GM12878 (cell line): Measurements from ENCODE around the gene MBOAT2. TPM values are rescaled to one million over a fixed set of nuclear protein-coding genes. Genes with fewer than 3 reads are reported as not detected.

Source experiments
- ATAC-seq: fragments of 200-7000 bp; cut with Tn5 transposase; 3 replicates; pipeline ENCODE4 v1.9.1; 2020; ENCODE audit warnings: mild to moderate bottlenecking, moderate library complexity
- BruUV-seq: library from RNA; stranded (reverse); fragments of 400-500 nt; replicated peaks from 2 replicates; lab custom pipeline; 2021; lab: Mats Ljungman, UMichigan
- CTCF ChIA-PET: fragments of 300-600 bp; sonication (Branson Sonifier 250); formaldehyde crosslinking; extraction: SDS; loops from one replicate; lab custom pipeline; 2021; ENCODE audit warnings: inconsistent platforms; lab: Yijun Ruan, JAX
- POLR2A ChIA-PET: fragments of 350-600 bp; formaldehyde crosslinking; extraction: SDS; loops from one replicate; lab custom pipeline; 2021; ENCODE audit warnings: inconsistent platforms; lab: Charles Lee
- RAD21 ChIA-PET: fragments of 300-600 bp; sonication (Branson Sonifier 250); formaldehyde crosslinking; loops from one replicate; lab custom pipeline; 2023; ENCODE audit warnings: antibody characterized with exemption; ENCODE audit not compliant: unreplicated experiment; lab: Charles Lee
- SMC1A ChIA-PET: fragments of 300-600 bp; sonication (Branson Sonifier 250); formaldehyde crosslinking; loops from one replicate; lab custom pipeline; 2023; ENCODE audit not compliant: unreplicated experiment, uncharacterized antibody; lab: Charles Lee
- DNase-seq: peaks from one replicate; pipeline ENCODE4 v3.0.0-alpha.2; 2011; ENCODE audit warnings: low read depth, low spot score
- FAIRE-seq: peaks from 3 replicates; lab custom pipeline; 2011; peaks lifted over from hg19 to GRCh38; lab: Jason Lieb, UNC
- H2AFZ ChIP-seq: 2 replicates; pipeline ENCODE4 v1.6.0; 2011; ENCODE audit warnings: low read depth, low read length, control low read depth; ENCODE audit not compliant: control insufficient read depth
- H3K27ac ChIP-seq: 2 replicates; pipeline ENCODE4 v1.5.1; 2011; ENCODE audit warnings: control low read depth; ENCODE audit not compliant: control insufficient read depth, insufficient read depth
- H3K27me3 ChIP-seq, 2 experiments: replicated peaks in 1 of 2; 2 replicates each; pipeline versions ENCODE4 v1.6.0 to v1.6.1; 2011; ENCODE audit warnings: low read length in 1 of 2; ENCODE audit not compliant: control insufficient read depth in 2 of 2, insufficient read depth in 2 of 2
- H3K36me3 ChIP-seq, 2 experiments: 2 replicates each; pipeline ENCODE4 v1.5.1; 2011; ENCODE audit warnings: low read length in 1 of 2; ENCODE audit not compliant: control insufficient read depth in 2 of 2, insufficient read depth in 2 of 2
- H3K4me1 ChIP-seq: 2 replicates; pipeline ENCODE4 v1.6.1; 2011; ENCODE audit warnings: mild to moderate bottlenecking, low read length, moderate library complexity, mixed read lengths; ENCODE audit not compliant: control insufficient read depth, insufficient read depth
- H3K4me2 ChIP-seq: 2 replicates; pipeline ENCODE4 v1.6.0; 2011; ENCODE audit warnings: control low read depth; ENCODE audit not compliant: control insufficient read depth, insufficient read depth
- H3K4me3 ChIP-seq: fragments of 200-600 bp; sonication (generic); 2 replicates; pipeline ENCODE4 v1.5.1; 2016
- H3K79me2 ChIP-seq: 2 replicates; pipeline ENCODE4 v1.6.0; 2011; ENCODE audit warnings: low read length; ENCODE audit not compliant: control insufficient read depth, insufficient read depth
- H3K9ac ChIP-seq: 2 replicates; pipeline ENCODE4 v1.8.0; 2011; ENCODE audit warnings: low read length, control low read depth, mixed read lengths; ENCODE audit not compliant: control insufficient read depth, insufficient read depth
- H3K9me3 ChIP-seq: replicated peaks from 3 replicates; pipeline ENCODE4 v1.5.1; 2011; ENCODE audit warnings: mild to moderate bottlenecking, low read length; ENCODE audit not compliant: control insufficient read depth, insufficient read depth
- H4K20me1 ChIP-seq: 2 replicates; pipeline ENCODE4 v1.6.0; 2011; ENCODE audit not compliant: control insufficient read depth, insufficient read depth
- BCL11A ChIP-seq: IDR thresholded peaks from 2 replicates; pipeline ENCODE4 v1.6.1; 2011; ENCODE audit warnings: low read depth, low read length
- BCLAF1 ChIP-seq: fragments of 450-650 bp; IDR thresholded peaks from 2 replicates; pipeline ENCODE4 v1.6.1; 2017; ENCODE audit warnings: antibody characterized with exemption, mild to moderate bottlenecking, moderate library complexity
- BMI1 ChIP-seq: fragments of 450-650 bp; IDR thresholded peaks from 2 replicates; pipeline ENCODE4 v1.6.1; 2016; ENCODE audit warnings: mild to moderate bottlenecking, moderate library complexity, borderline replicate concordance
- CBFB ChIP-seq: IDR thresholded peaks from 2 replicates; pipeline ENCODE4 v1.6.1; 2016; ENCODE audit warnings: antibody characterized with exemption, low read depth
- CBX5 ChIP-seq: sonication (generic); IDR thresholded peaks from 2 replicates; pipeline ENCODE4 v1.6.1; 2016; ENCODE audit warnings: low read depth, moderate library complexity, mild to moderate bottlenecking, inconsistent platforms
- CHD1 ChIP-seq: IDR thresholded peaks from 2 replicates; pipeline ENCODE4 v1.6.1; 2012; ENCODE audit warnings: low read depth, low read length, improper control_type of control experiment
- EED ChIP-seq: sonication (generic); IDR thresholded peaks from 2 replicates; pipeline ENCODE4 v1.6.1; 2016; ENCODE audit warnings: antibody characterized with exemption, low read depth
- HDGF ChIP-seq: fragments of 450-650 bp; IDR thresholded peaks from 2 replicates; pipeline ENCODE4 v1.6.1; 2016; ENCODE audit warnings: antibody characterized with exemption
- IRF4 ChIP-seq: IDR thresholded peaks from 2 replicates; pipeline ENCODE4 v1.6.1; 2011; ENCODE audit warnings: low read depth, low read length
- IRF5 ChIP-seq: fragments of 450-650 bp; IDR thresholded peaks from 2 replicates; pipeline ENCODE4 v1.6.1; 2017; ENCODE audit warnings: borderline replicate concordance
- MLLT1 ChIP-seq: fragments of 450-650 bp; IDR thresholded peaks from 2 replicates; pipeline ENCODE4 v1.6.1; 2016; ENCODE audit warnings: mild to moderate bottlenecking
- MYB ChIP-seq: fragments of 150-350 bp; IDR thresholded peaks from 2 replicates; pipeline ENCODE4 v1.6.1; 2014; ENCODE audit warnings: mild to moderate bottlenecking, low read depth, low read length, borderline replicate concordance
- NRF1 ChIP-seq: conservative IDR thresholded peaks from 2 replicates; pipeline ENCODE4 v1.6.1; 2011; ENCODE audit warnings: mild to moderate bottlenecking, low read depth, low read length, improper control_type of control experiment
- PKNOX1 ChIP-seq: fragments of 450-650 bp; IDR thresholded peaks from 2 replicates; pipeline ENCODE4 v1.6.1; 2016; ENCODE audit warnings: mild to moderate bottlenecking
- SIN3A ChIP-seq: IDR thresholded peaks from 2 replicates; pipeline ENCODE4 v1.6.1; 2012; ENCODE audit warnings: low read depth, low read length, improper control_type of control experiment
- SP1 ChIP-seq: IDR thresholded peaks from one replicate; pipeline ENCODE4 v1.6.1; 2011; ENCODE audit warnings: low read depth, low read length
- ZBED1 ChIP-seq: IDR thresholded peaks from 2 replicates; pipeline ENCODE4 v1.6.1; 2016; ENCODE audit warnings: borderline replicate concordance
- WGBS: methylation state at CpG from one replicate; pipeline ENCODE4 v1.1.6; 2016; ENCODE audit warnings: low lambda C conversion rate; ENCODE audit not compliant: insufficient replicate concordance, insufficient coverage; ENCODE audit errors: missing lambda C conversion rate; 5-methylcytosine and 5-hydroxymethylcytosine counted together
- in situ Hi-C: fragments of 300-500 bp; cut with MboI; formaldehyde crosslinking; loops from 9 replicates; pipeline ENCODE4 v1.14.3; 2018; ENCODE audit warnings: mixed read lengths
- intact Hi-C: fragments of 100-400 bp; cut with micrococcal nuclease; formaldehyde crosslinking; loops from one replicate; pipeline ENCODE4 v1.14.2; 2022; ENCODE audit not compliant: unreplicated experiment
- polyA plus RNA-seq, 11 experiments: library from polyadenylated mRNA; depleted of rRNA in 4 of 11; unstranded in 6 of 11; stranded (reverse) in 5 of 11; fragments of >200 nt; fragmentation: Nextera tagmentation in 4 of 11; fragmentation: Illumina TruSeq in 1 of 11; extraction: Ambion mirVana in 4 of 11; extraction: Trizol in 1 of 11; gene quantifications; 1 replicate in 1 of 11; 2 replicates in 10 of 11; pipeline versions ENCODE4 v1.2.1 to v1.2.3, GENCODE V29; 2011 to 2016; ENCODE audit warnings: inconsistent platforms in 2 of 11, missing spikeins in 2 of 11, low read depth in 1 of 11
- total RNA-seq, 4 experiments: library from RNA; depleted of rRNA in 3 of 4; stranded (reverse); fragments of >200 nt in 3 of 4; fragmentation: Illumina TruSeq in 1 of 4; extraction: Trizol in 1 of 4; gene quantifications; 2 replicates each; pipeline versions ENCODE4 v1.2.1 to v1.2.3, GENCODE V29; 2013 to 2021

MBOAT2 gene
- total and polyA plus RNA-seq, 10 of the 15 experiments (the other 5 are each of a cell fraction or from before 2014, with no cell fraction given), result 0.08 to 40.6 (median 1.8) TPM

- TF ChIP-seq BCLAF1 (no peak), MLLT1 (no peak), MYB (no peak), NRF1 (no peak), ZBED1 (no peak), EED (no peak)
Observed at GRCh38 chr2:9018109-9018508, 14.6 kb upstream of the MBOAT2 start (continued).

GRCh38 chr2:9017411-9017810, 13.9 kb upstream of the MBOAT2 start:
- FAIRE-seq, result no peak
- CTCF ChIA-PET, result no interaction called here
- SMC1A ChIA-PET, result interaction anchor here (0.6 kb wide), 1 partner anchor 75 kb away, joined by 3 read pairs; no protein-coding TSS in a partner anchor
- TF ChIP-seq BMI1 (no peak), HDGF (no peak), CBFB (no peak), CBX5 (no peak), BCL11A (no peak), PKNOX1 (no peak), SP1 (no peak), IRF4 (no peak), SIN3A (no peak), IRF5 (no peak), CHD1 (no peak)

More at GRCh38 chr2:9017411-9017810, 13.9 kb upstream of the MBOAT2 start:
- no peaks in the 10 kb centered on the region for H3K79me2 ChIP-seq
- intact Hi-C loops (no loop called here), in situ Hi-C loops (no loop called here)
- RAD21 ChIA-PET, result no interaction called here
- no peaks in the 10 kb centered on the region for H3K4me1 ChIP-seq
- no peak for ATAC-seq
- no peak overlapping the region for H3K4me2 ChIP-seq
- no peak overlapping the region for H3K9ac ChIP-seq
- no TSS peak for BruUV-seq
- H3K27me3 ChIP-seq, result no peaks in the 10 kb centered on the region
- no peaks in the 10 kb centered on the region for H3K9me3 ChIP-seq
- no peaks in the 10 kb centered on the region for H3K36me3 ChIP-seq
- no peak overlapping the region for H3K27ac ChIP-seq
- WGBS, result 57% methylated on average over 6 of the region's 6 CpGs
- H3K4me3 ChIP-seq, result no peak overlapping the region
- H2AFZ ChIP-seq, result no peak overlapping the region
- no peak for DNase-seq
- no peaks in the 10 kb centered on the region for H4K20me1 ChIP-seq
- POLR2A ChIA-PET, result interaction anchor here (0.6 to 0.7 kb wide), 3 partner anchors 57 to 91 kb away, joined by 5 to 7 read pairs (median 5); no protein-coding TSS in a partner anchor
